HTERT RPE-1 (cell line): ENCODE data around the gene TNRC18.
"Not testable (repeated sequence)": the region's sequence is repeated elsewhere in the genome, so short reads cannot be mapped to it uniquely, and the experiment has no call there.

Experiments
- in situ Hi-C: fragments of 300-500 bp; cut with MboI; formaldehyde crosslinking; loops from 4 replicates; pipeline ENCODE4 v1.14.3; 2020; ENCODE audit warnings: low sequenced_read_pairs

The TNRC18 gene

DNA sequence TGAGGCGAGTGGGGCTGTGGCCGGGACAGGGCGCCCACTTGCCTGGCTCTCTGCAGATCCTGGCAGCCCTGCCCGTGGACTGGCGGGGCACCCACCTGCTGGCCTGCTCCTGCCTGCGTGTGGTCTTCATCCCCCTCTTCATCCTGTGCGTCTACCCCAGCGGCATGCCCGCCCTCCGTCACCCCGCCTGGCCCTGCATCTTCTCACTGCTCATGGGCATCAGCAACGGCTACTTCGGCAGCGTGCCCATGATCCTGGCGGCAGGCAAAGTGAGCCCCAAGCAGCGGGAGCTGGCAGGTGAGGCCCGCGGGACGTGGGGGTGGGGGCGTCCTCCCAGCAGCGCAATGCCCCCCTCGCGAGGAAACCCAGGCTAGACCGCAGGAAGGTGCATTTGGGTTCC lies 123.3 kb downstream of the TNRC18 start:
- in situ Hi-C loops: no loop called here

DNA sequence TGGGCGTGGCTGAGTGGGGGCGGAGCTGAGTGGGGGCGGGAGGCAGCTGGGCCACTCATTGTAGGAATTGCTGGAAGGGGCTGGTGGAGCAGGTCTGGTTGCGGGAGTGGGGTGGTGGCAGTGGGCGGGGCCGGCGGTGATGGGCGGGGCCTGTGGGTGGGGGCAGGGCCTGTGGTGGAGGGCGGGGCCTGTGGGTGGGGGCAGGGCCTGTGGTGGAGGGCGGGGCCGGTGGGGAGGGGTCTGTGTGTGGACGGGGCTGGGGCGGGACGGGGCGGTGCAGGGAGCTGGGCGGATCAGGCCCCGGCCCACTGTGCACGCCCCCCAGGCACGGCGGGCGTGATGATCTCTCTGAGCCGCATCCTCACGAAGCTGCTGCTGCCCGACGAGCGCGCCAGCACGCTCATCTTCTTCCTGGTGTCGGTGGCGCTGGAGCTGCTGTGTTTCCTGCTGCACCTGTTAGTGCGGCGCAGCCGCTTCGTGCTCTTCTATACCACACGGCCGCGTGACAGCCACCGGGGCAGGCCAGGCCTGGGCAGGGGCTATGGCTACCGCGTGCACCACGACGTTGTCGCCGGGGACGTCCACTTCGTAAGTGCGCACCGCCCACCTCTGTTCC lies 126.9 kb downstream of the TNRC18 start:
- in situ Hi-C loops: no loop called here

DNA sequence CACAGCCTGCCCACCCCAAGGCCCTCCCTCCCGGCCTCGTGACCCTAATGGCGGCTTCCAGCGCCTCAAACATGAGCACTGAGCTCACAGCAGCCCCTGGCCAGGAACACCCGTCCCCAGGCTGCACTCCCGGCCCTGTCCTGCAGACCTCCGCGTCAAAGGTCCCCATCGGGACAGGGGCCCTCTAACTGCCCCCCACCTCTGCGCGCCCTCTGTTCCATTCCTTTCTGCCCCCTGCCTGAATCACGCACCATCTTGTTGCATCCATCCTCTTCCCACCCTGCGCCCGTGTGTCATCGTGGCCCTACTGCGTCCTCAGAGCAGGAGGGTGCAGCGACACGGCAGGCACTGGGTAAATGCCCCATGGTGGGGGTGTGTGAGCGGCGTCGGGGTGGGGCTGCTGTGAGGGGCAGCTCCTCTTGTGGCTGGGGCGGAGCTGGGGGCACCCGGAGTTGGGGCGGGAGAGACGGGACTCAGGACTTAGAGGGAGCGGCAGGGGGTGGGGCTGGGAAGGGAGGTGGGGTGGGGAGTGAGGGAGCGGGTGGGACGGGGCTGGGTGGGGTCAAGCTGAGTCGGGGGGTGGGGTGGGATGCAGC lies 127.5 kb downstream of the TNRC18 start:
- in situ Hi-C loops: no loop called here

DNA sequence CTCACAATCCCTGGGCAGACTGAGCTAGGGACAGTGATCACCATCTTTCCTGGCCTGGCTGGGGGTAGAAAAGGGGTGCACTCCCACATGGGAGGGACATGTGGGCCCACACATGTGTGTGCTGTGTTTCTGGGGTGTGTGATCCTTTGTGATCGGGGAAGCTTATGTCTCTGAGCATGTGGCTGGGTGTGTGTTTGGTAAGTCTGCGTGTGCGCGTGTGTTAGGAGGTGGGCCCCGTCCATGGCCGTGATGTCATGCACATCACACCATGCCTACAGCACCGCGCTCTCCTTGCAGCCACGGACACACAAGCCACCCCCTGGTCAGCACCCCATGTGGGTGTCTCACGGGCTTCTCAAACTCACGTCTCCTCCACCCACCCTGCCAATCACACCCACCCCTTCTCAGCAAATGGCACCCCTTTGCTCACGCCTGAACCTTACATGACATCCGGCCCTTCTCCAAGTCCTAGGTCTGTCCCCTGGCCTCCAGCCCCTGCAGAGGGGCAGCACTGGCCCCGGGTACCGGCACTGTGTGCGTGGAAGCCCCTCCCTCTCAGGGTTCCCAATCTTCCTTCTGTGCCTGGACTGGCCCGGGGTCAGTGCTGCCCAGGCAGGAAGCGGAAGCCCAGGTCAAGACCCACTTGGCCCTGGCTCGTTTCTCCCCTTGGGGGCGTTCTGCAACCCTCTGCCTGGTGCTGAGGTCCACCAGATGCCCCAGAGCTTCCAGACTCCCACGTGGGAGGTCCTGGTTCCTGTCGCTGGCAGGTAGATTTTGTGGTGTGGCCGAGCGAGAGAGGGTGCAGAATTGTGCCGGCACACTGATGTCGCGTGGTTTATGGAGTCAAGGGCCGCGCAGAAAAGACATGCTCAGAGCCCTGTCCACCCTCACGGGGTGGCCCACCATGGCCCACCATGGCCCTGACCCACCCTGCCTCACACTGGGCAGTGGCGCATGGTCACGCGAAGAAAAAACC lies 128.3 kb downstream of the TNRC18 start:
- in situ Hi-C loops: no loop called here

DNA sequence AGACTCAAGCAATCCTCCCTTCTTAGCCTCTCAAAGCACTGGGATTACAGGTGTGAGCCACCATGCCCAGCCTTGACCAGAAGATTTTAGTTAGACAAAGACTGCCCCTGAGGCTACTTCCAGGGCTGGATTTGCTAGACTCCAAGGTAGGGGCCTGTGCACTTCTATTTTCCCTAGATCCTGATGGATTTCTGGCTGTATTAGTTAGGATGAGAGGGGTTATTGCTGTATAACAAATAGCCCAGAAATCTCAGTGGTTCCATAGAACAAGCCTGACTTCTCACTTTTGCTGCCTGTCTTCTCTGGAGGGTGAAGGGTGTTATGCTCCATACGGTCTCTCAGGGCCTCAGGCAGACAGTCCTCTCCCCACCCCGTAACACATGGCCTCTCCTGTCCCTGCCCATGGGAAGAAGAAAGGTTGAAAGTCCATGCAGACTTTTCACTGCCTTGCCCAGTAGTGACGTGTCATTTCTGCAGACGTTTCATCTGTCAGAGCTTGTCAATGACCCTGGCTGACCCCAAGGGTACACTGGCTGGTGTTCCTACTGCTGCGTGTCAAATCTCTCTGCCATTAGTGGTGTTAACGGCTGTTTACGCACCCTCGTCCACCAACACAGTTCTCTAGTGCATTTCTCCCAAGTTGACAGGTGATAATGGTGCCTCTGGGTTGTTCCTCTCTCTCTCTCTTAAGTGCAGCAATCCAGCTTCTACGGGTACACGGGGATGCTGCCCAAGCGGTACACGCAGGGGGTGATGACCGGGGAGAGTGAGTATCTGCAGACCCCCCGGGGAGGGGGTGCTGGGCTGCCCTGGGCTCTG lies 129.3 kb downstream of the TNRC18 start:
- in situ Hi-C loops: no loop called here

DNA sequence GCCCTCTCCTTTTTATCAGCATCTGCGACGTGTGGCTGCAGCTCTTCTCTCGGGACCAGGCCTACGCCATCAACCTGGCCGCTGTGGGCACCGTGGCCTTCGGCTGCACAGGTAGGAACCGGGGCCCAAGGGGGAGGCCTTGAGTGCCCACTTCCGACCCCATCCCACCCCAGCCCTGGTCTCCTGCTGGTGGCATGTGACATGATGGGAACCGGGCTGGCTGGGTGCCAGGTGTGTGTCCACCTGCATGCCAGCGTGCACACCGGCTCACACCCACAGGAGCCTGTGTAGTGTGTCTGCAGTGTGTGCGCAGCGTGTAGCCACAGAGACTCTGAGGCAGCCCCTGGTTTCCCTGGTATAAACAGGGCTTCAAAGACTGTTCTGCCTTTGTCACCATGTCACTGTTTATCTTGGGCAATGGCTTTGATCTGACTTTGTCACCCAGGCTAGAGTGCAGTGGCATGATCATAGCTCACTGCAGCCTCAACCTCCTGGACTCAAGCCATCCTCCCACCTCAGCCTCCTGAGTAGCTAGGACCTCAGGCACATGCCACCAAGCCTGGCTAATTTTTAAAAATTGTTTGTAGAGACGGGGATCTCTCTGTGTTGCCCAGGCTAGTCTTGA lies 131.8 kb downstream of the TNRC18 start:
- in situ Hi-C loops: not testable (repeated sequence)

DNA sequence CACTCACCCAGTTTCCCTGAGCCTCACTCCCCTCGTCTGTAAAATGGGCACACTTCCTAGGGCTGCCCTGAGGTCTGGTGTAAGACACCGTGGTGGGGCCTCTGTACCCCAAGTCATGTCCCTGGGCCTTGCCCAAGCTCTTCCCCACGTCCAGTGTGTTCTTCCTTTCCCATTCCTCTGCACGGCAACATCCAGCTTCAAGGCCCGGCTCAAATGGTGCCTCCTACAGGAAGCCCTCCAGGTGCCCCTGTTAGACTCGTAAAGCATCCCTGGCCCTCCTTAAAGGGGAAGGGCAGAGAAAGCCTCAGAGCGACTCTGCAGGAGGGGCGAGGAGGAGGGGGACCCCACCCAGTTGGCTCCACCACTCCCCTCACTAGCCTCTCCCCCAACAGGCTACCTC lies 132.3 kb downstream of the TNRC18 start:
- in situ Hi-C loops: no loop called here

DNA sequence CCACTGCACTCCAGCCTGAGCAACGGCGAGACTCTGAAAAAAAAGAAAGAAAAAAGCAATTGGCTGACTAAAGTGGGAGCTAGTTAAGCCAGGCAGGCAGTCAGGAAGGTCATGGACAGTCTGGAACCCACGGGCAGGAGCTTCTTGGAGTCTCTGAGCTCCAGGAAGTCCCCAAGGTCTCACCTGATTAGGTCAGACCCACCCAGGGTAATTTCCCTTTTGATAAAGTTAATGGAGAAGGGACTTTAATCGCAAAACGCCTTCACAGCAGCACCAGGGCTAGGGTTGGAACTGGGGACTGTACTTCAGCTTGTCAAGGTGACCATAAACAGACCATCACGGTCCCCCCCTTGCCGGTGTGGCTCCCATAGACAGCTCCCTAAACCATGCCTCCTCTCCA lies 134.3 kb downstream of the TNRC18 start:
- in situ Hi-C loops: no loop called here

DNA sequence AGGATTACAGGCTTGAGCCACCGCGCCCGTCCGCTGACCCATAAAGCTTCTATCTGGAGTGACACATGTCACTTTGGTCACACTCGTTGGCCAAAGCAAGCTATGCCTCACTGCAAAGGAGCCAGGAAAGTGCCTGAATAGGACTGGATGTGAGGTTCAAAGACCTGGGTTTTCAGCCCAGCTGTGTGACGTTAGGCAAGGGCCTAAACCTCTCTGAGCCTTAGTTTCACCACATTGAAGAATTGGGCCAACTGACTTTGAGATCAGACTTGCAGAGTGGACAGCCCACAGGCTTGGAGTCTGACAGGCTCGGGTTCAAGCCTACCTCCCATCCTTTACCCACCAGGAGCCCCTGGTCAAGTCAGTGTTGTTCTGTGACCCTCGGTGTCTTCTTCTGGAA lies 135.1 kb downstream of the TNRC18 start:
- in situ Hi-C loops: not testable (repeated sequence)

DNA sequence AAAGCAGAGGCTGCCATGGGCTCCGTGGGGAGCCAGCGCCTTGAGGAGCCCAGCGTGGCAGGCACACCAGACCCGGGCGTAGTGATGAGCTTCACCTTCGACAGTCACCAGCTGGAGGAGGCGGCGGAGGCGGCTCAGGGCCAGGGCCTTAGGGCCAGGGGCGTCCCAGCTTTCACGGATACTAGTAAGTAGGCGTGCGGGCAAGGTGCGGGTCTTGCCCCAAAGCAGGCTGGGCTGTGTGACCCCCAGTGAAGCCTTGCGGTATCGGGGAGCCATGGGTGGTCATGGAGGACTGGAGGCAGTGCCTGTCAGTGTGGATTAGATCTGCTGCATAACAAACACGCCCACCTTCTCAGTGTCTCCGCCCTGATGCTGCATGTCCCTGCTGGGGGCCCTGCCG lies 135.8 kb downstream of the TNRC18 start:
- in situ Hi-C loops: no loop called here

DNA sequence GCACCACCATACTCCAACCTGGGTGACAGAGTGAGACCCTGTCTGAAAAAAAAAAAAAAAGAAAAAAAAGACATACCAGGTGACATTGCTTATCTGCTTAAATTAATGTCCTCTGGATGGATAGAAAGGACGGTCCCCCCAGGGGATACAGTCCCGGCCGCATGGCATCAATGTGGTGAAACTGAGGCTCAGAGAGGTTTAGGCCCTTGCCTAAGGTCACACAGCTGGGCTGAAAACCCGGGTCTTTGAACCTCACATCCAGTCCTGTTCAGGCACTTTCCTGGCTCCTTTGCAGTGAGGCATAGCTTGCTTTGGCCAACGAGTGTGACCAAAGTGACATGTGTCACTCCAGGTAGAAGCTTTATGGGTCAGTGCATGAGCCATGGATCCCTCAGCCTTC lies 136.3 kb downstream of the TNRC18 start:
- in situ Hi-C loops: not testable (repeated sequence)

DNA sequence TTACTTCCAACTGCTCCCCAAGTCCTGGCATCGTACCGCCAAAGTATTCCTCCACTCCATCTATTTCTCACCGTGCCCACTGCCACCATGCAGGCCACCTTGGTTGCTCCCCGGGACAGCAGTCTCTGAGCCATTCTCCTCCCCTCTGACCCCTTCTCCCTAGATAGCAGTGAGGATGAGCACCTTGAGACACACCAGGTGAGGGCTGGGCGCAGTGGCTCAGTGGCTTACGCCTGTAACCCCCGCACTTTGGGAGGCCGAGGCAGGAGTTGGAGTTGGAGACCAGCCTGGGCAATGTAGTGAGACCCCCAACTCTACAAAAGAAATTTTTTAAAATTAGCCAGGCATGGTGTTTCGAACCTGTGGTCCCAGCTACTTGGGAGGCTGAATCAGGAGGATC lies 136.7 kb downstream of the TNRC18 start:
- in situ Hi-C loops: no loop called here

DNA sequence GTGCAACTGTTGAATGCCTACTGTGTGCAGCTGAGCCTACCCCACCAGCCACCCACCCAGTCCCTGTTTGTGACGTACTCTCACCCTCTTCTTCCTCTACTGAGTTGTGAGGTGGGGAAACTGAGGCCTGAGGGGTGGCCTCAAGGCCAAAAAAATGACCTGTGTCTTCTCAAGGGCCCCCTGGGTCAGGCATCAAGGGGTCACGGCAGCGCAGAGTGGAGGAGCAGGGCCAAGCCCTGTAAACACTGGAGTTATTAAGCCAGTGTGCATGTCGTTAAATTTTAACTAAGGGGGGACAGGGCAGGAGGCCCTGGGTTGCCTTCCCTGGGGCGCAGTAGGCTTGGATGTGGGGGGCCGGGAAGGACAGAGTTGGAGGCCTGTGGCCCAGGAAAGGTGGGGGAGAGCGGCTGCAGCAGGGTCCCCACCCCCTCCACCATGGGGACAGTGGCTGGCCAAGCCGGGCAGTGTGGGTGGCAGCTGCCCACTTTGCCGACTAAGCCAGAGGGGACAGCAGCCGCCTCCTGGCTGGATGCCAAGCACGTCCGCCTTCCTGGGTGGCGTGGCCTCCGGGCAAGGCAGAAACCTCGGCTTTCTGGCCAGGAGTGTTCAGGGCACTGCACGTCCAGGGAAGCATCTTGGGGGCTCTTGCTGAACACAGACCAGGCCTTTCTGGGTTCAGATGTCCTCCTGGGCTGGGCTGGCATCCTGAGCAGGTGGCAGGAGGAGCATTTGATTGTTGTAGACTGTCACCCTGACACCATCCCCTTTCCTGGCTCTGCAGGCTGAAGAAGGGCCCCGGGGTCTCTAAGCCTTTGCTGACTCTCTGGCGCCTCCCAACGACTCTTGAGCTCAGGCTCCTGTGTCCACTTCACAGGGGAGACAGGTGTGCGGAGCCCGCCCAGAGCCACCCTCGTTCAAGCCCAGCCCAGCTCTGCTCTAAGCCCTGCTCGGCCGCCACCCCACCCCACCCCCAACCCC lies 139.0 kb downstream of the TNRC18 start:
- in situ Hi-C loops: no loop called here

DNA sequence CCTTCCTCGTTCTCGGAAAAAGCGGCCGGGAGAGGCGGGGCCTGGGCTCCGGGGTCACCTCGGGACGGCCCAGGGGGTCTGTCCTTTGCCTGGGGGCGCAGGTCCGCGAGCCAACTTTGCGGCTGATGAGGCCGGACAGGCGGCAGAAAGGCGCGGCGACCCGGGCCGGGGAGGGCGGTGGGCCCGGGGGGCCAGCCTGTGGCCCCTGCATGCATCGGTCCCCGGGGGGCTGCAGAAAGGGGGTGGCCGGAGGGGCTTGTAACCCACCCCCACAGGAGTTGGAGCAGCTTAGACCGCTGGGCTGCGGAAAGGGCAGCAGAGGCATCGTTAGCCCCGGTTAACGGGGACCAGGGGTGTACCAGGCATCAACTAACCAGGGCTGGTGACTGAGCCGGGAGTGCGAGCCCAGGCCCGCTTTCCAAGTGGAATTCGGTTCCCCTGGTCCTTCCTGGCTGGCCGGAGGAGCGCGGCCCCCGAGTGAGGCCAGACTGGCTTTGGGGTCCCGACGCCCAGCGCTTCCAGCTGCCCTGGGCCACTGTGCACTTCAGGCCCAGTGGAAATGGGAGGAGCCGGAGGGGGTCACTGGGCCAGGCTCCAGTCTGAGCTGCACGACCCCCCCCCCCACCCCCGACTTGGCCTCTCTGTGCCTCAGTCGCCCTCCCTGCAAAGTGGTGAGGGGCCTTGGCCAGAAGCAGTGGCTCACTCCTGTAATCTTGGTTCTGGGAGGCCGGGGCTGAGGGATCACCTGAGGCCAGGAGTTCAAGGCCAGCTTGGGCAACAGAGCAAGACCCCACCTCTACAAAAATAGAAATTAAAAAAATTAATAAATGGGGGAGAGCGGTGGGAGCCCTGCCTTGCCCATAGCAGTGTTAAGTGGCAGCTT lies 140.0 kb downstream of the TNRC18 start:
- in situ Hi-C loops: no loop called here

DNA sequence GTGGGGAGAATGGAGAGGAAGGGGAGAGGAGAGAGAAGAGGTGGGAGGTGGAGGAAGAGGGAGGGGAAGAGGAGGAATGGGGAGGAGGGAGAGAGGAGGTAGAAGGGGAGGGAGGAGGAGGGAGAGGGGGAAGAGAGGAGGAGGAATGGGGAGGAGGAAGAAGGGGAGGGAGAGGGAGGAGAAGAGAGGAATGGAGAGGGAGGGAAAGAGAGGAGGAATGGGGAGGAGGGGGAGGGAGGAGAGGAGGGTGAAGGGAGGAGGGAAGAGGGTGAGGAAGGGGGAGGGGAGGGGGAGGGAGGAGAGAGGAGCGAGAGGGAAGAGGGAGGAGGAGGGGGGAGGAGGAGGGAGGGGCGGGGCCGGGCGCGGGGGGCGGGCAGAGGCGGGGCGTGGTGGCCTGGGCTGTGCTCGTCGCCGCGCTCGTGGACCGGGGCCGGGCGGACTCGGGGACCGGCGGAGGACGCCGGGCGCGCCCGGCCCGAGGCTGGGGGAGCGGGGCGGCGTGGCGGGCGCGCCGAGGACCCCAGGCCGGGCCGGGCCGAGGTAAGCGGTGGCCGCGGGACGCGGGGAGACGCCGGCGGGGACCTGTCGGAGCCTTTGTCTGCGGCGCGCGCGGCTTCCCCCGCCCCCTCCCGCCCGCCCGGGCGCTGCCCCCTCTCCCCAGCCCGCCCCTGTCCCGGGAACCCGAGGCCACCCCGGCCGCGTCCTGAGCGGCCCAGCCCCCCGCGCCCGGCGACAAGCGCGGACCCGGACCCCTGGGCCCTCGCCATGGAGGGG lies 140.9 kb downstream of the TNRC18 start, which contains the start of gene SLC29A4:
SLC29A4 (plus strand) TSS at position 401 of the 774 bp plus-strand sequence. CDS start 4,874 bp downstream, outside the sequence.
- in situ Hi-C loops: no loop called here

DNA sequence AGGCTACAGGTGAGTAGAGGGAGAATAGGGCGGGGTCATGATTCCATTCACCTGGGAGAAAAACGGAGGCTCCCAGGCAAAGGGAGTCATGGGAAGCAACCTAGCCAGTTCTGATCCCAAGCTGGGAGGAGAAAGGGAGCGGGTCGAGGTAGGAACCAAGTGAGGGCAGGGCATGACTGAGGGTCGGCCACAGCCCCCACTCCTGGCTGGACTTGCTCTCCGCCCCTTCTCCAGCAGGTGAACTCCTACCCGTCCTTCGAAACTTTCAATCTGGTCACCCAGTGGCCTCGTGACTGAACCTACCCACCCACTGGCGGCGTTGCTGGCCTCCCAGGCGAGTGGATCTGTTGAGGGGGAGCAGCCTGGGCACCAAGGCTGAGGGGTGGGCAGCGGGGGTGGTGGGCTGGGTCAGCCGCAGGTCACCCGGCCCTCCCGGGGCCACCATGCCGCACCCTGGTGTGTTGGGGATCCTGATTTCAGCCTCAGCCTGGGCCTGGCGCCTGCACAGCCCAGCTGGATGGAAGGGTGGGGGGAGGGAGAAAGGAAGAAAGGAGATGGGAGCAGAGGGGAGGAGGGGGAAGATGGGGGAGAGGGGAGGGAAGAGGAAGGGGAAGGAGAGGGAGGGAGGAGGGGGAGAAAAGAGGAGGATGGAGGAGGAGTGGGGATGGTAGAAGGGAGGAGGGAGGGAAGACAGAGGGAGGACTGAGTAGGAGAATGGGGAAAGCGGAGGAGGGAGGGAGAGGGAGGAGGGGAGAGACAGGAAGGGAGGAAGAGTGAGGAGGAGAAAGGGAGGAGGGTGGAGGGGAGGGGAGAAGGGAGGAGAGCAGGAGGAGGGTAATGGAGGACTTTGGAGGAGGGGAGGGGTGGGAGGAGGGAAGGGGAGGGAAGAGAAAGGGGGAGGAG lies 141.8 kb downstream of the TNRC18 start:
- in situ Hi-C loops: not testable (repeated sequence)

DNA sequence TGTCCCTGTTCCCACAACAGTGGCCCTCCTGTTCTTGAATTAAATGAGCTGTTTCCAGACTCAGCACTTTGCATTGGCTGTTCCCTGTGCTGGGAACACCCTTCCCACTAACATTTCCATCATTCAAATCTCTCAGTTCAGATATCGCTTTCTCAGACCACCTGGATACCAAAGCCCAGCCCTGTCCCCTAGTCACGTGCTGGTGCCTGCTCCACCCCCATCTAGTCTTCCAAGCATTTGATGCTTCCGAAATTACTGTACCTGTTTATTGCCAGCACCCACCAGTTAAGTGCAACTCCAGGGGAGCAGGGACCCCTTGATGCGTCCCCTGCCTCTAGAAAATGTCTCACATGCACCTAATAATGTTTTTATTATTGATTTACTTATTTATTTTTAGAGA lies 143.9 kb downstream of the TNRC18 start:
- in situ Hi-C loops: no loop called here
